GM21737 (cell line): ENCODE measurements around the gene IVNS1ABP.
"Not testable (repeated sequence)": the region's sequence is repeated elsewhere in the genome, so short reads cannot be mapped to it uniquely, and the experiment has no call there.

Source experiments
- ATAC-seq: cut with Tn5 transposase; IDR thresholded peaks from one replicate; pipeline ENCODE4 v1.9.1; 2021; ENCODE audit warnings: mild to moderate bottlenecking, moderate library complexity; ENCODE audit not compliant: unreplicated experiment

The IVNS1ABP gene

DNA sequence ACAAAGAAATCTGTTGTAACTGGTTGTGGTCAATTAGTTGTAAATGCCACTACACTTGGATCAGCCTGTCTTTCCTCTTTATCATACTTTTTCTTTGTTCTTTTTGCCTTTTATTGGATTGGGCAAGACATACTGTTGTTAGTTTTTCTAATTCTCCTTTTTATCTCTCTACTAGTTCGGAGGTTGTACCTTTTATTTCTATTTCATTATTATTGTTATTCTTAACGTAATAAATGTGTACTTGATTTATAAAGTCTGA, 59.2 kb downstream of the IVNS1ABP start:
- no peak for ATAC-seq

DNA sequence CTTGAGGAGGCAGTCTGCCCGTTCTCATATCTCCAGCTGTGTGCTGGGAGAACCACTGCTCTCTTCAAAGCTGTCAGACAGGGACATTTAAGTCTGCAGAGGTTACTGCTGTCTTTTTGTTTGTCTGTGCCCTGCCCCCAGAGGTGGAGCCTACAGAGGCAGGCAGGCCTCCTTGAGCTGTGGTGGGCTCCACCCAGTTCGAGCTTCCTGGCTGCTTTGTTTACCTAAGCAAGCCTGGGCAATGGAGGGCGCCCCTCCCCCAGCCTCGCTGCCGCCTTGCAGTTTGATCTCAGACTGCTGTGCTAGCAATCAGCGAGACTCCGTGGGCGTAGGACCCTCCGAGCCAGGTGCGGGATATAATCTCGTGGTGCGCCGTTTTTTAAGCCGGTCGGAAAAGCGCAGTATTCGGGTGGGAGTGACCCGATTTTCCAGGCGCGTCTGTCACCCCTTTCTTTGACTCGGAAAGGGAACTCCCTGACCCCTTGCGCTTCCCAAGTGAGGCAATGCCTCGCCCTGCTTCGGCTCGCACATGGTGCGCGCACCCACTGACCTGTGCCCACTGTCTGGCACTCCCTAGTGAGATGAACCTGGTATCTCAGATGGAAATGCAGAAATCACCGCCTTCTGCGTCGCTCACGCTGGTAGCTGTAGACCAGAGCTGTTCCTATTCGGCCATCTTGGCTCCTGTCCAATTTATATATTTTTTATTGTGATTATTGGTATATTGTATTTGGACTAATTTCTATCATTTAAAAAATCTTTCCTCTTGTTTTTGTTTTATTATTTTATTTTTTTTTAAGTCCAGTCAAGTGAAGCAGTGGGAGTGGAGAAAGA, 59.7 kb downstream of the IVNS1ABP start:
- ATAC-seq, result not testable (repeated sequence)

DNA sequence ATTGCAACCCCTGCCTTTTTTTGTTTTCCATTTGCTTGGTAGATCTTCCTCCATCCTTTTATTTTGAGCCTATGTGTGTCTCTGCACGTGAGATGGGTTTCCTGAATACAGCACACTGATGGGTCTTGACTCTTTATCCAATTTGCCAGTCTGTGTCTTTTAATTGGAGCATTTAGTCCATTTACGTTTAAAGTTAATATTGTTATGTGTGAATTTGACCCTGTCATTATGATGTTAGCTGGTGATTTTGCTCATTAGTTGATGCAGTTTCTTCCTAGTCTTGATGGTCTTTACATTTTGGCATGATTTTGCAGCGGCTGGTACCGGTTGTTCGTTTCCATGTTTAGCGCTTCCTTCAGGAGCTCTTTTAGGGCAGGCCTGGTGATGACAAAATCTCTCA, 61.4 kb downstream of the IVNS1ABP start:
- ATAC-seq, result not testable (repeated sequence)

DNA sequence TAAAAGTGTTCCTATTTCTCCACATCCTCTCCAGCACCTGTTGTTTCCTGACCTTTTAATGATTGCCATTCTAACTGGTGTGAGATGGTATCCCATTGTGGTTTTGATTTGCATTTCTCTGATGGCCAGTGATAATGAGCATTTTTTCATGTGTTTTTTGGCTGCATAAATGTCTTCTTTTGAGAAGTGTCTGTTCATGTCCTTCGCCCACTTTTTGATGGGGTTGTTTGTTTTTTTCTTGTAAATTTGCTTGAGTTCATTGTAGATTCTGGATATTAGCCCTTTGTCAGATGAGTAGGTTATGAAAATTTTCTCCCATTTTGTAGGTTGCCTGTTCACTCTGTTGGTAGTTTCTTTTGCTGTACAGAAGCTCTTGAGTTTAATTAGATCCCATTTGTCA, 64.6 kb downstream of the IVNS1ABP start:
- ATAC-seq, result not testable (repeated sequence)

DNA sequence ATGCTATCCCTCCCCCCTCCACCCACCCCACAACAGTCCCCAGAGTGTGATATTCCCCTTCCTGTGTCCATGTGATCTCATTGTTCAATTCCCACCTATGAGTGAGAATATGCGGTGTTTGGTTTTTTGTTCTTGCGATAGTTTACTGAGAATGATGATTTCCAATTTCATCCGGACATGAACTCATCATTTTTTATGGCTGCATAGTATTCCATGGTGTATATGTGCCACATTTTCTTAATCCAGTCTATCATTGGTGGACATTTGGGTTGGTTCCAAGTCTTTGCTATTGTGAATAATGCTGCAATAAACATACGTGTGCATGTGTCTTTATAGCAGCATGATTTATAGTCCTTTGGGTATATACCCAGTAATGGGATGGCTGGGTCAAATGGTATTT, 65.1 kb downstream of the IVNS1ABP start:
- ATAC-seq, result not testable (repeated sequence)

DNA sequence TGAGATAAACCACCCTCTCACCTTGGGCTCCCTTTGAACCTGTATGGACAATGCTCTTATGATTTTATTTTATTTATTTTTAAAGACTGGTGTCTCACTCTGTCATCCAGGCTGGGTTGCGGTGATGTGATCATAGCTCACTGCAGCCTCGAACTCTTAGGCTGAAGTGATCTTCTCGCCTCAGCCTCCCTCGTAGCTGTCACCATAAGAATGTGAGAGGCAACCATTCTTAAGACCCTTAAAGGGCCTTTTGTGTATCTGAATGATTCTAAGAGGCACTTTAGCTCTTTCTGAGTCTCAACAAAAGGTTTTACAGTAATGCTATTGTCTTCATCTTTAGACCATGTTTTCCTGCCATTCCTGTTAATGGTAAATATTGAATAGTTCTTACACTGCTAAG, 67.0 kb downstream of the IVNS1ABP start:
- ATAC-seq, result no peak

DNA sequence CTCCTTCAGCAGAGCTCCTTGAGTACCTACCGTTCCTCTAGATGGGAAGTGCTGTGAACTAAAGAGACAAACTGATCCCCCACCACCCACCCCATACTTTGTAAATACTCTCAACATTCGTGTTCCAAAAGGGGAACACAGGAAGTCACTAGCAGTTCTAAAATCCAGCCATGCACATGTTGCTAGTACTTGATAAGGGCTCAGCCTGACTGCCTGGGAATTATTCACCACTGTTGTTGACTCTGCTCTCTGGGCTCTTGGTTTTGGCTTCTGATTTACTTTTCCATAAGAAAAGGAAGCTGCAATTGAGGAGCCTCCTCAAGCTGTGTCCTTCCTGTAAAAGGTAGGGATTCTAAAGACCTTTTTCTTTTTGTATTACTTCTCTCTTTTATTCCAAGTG, 67.5 kb downstream of the IVNS1ABP start:
- no peak for ATAC-seq
